NCI-H524 treated with DMSO at 0.1 percent for 48 hours (cell line): Measurements from ENCODE around the gene ENO3.
"Not testable (repeated sequence)": the region's sequence is repeated elsewhere in the genome, so short reads cannot be mapped to it uniquely, and the experiment has no call there.

Source experiments
- DNase-seq: peaks from one replicate; lab custom pipeline; 2025; lab: John Stamatoyannopoulos, UW

The ENO3 gene

DNA sequence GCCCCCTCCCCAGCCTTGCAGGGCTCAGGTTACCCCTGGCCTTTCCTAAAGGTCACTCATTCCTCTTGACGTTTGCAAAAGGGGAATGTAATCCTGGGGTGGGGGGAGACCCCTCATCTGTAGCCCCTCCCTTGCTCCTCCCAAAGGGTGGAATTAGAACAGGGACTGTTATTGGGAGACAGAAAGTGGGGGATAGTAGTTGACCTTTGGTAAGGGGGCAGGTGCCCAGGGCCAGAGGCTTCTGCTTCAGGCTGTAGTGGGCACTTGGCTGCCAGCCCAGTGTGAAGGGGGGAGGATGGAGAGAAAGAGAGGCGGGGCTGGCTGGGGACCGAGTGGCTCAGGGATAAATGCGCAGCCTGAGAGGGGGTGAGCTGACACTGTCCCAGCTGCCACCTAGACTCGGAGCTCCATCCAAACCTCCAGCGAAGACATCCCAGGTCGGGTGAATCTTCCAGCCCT lies at the start of gene ENO3:
ENO3 (plus strand) TSS at position 374 of the 459 bp plus-strand sequence. CDS start 711 bp downstream, outside the sequence.
- DNase-seq, result no peak

DNA sequence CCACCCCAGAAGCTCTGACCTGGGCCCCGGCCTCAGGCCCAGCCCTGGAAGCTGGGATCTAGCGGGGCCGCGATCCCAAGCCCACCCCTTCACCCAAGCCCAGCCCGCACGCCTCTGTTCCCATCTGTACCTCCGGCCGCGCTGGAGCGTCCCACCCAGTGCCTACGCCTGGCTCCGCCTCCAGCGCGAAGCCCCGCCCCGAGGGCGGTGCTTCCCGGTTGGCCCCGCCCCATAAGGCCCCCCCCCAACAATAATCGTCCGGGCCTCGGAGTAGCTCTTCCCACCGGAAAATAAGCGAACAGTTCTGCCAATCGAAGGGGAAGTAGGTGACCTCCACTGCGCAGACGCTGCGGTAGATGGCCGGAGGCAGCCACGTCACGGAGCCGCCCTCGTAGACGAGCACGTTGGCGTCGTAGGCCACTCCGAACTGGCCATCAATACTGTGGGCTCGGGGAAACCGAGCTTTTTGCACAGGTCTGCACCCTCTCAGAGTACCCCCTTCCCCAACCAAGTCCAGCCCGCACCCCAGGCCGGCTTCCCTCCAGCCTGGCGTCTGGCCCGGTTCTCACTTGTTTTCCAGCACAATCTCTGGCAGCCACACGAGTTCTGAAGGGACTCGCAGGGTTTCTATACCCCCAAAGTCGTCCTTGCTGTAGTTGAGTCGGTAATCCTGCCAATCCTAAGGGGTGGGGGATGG lies 49.1 kb upstream of the ENO3 start:
- DNase-seq, result no peak

DNA sequence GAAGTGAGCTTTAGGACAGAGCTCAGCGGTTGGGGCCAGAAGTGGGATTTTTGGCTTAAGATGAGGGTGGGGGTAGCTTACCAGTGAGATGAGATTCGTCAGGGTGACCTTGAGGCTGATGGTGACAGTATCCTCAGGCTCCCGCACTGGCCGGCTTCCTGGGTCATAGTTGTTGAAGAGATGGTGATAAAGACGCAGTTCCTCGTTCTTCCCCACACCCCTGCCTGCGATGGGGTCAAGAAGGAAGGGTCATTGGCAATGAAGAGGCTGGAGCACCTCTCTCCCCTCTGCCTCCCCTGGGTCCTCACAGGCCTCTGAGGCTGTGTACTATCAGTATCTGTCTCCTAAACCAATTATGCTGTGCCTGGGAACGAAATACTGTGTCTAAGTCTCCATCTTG lies 48.4 kb upstream of the ENO3 start:
- DNase-seq, result no peak

DNA sequence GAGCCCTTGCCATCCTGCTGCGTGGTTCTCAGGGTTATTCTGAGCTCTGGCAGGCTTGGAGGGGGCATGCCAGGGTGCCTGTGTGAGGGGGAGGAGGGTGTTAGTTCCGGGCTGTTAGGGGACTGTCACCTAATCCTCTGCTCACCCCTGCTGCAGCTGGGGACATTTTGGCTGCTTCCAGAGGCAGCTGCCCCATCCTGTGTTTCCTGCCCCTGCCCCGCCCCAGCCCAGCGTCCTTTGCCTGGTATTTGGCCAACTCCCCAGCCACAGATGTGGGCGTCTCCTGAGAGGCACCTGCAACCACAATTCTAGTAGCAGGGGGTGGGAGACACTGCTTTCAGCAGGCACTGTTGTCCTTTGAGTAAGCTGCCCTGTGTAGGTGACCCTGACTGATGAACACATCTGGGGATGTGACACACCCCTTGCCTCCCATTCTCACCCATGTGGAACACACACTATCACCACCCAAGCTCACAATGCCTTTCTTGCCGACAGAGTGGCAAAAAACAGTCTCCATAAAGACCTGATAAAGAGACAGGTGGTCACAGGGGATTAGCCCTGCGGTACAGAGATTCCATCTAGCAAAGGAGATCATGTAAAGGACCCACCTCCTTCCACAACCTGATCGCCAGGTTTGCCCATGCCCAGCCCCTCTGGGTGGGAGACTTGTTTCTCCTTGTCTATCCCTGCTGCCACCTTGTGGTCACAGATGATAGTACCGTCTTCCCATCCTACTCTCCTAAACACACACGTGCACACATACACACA lies 47.7 kb upstream of the ENO3 start, which contains the start of gene CHRNE:
CHRNE (minus strand) TSS at position 48 of the 768 bp plus-strand sequence; CDS start at position 13, 35 bp downstream.
- no peak for DNase-seq

DNA sequence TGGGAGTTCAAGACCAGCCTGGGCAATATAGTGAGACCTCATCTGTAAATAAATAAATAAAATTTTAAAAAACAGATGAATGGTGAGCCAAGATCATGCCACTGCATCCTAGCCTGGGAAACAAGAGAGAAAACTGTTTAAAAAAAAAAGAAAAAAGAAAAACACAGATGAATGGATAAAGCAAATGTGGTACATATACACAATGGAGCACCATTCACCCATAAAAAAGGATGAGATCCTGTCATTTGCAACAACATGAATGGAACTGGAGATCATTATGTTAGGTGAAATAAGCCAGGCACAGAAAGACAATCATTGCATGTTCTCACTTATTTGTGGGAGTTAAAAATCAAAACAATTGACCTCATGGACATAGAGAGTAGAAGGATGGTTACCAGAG lies 44.3 kb upstream of the ENO3 start:
- not testable (repeated sequence) for DNase-seq

DNA sequence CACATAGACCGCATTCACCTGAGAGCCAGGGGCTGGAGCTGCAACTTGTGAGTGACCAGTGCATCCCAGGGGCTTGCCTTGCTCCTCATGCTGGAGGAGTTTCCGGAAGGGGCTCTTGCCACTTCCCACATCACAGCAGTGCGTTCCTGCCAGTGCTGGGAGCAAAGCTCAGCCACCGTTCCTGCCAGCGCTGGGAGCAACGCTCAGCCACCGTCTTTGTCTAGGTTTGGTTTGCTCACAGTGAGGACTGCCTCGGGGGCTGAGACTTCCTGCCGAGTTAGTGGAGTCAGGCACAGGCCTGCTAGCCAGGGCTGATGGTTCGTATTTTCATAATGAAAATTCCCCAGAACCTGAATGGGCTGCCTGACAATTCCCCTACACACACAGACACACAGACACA lies 42.6 kb upstream of the ENO3 start:
- no peak for DNase-seq

DNA sequence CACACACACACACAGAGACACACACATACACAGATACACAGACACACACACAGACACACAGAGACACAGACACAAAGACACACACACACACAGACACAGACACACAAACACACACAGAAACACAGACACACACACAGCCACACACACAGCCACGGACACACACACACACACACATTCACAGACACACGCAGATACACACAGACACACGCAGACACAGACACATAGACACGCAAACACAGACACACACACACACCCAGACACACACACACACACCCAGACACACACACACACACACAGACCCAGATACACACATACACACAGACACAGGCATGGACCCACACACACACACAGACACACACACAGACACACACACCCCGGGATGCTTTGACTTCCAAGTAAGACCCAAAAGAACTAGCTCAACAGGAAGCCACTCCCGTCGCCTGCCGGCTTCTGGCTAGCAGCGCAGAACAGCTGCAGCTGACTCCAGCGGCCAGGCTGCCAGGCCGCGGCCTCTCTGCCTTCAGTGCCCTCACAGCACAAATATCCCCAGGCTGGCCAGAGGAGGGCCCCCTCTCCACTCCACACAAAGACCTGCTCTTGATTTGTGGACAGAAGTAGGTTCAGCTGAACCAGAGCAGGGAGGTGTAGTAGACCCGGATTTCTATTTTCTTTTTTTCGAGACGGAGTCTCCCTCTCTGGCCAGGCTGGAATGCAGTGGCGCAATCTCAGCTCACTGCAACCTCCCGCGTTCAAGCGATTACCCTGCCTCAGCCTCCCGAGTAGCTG lies 42.0 kb upstream of the ENO3 start:
- peak; percentile 34 for DNase-seq

DNA sequence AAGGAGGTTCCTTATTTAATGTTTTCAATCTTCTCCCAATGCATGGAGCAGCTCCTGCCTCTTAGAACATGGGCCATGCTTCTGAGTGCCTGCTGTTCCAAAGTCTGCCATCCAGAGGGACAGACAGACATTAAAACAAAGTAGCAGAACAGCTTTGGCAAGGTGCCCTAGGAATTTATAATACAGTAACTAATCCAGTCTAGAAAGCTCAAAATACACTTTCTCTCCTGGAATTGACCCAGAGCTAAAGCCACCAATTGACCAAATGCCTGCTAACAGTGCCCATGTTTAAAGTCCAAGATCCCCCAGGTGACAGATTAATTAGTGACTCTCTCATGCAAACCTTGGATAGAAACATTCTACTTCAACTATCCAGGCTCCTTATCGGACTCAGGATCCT lies 36.9 kb upstream of the ENO3 start:
- DNase-seq, result no peak

DNA sequence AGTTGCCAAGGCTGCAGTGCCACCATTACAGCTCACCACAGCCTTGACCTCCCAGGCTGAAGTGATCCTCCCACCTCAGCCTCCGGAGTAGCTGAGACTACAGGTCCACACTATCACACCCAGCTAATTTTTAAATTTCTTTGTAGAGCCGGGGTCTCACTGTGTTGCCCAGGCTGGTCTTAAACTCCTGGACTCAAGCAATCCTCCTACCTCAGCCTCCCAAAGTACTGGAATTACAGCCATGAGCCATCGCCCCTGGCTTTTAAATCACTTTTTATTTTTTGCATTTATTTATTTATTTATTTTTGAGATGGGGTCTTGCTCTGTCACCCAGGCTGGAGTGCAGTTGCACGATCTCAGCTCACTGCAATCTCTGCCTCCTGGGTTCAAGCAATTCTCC lies 36.4 kb upstream of the ENO3 start:
- not testable (repeated sequence) for DNase-seq

DNA sequence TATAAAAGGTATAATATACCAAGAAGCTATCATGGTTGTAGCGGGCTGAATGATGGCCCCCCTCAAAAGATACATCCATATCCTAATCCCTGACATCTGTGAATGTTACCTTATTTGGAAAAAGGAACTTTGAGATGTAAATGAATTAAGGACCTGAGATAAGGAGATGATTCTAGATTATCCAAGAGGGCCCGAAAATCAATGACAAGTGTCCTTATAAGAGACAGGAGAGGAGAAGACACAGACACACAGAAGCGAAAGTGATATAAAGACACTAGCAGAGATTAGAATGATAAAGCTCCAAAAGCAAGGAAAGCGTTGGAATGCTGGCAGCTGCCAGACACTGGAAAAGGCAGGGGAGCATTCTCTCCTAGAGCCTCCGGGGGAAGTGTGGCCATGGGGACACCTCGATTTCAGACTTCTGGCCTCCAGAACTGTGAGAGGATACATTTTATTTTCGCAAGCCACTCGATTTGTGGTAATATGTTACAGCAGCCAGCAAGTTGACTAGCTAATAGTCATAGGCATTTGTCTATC lies 31.3 kb upstream of the ENO3 start:
- no peak for DNase-seq

DNA sequence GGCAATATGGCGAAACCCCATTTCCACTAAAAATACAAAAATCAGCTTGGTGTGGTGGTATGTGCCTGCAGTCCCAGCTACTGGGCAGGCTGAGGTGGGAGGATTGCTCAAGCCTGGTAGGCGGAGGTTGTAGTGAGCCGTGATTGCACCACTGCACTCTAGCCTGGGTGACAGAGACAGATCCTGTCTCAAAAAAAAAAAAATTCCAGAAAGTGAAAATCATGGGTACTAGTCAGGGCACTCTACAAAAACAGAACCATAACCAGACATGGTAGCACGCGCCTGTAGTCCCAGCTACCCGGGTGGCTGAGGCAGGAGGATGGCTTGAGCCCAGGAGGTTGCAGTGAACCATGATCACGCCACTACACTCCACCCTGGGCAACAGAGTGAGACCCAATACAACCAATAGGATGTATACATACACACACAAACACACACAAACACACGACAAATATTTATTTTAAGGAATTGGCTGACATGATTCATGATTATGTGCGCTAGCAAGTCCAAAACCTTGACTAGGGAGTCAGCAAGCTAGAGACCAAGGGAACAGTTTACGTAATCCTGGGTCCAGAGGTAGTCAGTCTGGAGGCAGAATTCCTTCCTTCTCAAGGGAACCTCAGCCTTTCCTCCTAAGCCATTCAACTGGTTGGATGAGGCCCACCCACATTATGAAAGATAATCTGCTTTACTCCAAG lies 30.4 kb upstream of the ENO3 start:
- DNase-seq, result no peak

DNA sequence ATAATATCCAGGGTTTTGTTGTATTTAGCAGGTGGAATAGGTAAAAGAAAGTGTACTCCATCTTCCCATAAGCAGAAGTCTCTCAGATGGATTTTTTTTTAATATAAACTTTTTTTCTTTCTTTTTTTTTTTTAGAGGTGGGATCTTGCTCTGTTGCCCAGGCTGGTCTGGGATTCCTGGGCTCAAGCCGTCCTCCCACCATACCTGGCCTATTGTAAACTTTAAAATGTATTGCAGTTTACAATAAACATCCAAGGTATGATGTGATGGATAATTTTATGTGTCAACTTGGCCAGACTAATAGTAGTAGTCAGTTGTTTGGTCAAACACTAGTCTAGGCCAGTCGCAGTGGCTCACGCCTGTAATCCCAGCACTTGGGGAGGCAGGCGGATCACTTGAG lies 29.6 kb upstream of the ENO3 start:
- DNase-seq, result no peak

DNA sequence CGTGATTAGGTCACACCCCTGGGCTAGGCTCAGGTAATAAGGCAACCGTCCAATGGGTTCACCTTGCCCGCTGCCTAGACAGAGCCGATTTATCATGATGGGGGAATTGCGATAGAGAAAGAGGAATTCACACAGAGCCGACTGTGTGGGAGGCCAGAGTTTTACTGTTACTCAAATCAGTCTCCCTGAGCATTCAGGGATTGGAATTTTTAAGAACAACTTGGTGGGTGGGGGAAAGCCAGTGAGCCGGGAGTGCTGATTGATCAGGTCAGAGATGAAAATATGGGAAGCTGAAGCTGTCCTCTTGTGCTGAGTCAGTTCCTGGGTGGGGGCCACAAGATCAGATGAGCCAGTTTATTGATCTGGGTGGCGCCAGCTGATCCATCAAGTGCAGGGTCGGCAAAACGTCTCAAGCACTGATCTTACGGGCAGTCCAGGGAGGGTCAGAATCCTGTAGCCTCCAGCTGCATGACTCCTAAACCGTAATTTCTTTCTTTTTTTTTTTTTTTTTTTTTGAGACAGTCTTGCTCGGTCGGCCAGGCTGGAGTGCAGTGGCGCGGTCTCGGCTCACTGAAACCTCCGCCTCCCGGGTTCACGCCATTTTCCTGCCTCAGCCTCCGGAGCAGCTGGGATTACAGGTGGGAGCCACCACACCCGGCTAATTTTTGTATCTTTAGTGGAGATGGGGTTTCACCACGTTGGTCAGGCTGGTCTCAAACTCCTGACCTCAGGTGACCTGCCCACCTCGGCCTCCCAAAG lies 24.2 kb upstream of the ENO3 start:
- not testable (repeated sequence) for DNase-seq

DNA sequence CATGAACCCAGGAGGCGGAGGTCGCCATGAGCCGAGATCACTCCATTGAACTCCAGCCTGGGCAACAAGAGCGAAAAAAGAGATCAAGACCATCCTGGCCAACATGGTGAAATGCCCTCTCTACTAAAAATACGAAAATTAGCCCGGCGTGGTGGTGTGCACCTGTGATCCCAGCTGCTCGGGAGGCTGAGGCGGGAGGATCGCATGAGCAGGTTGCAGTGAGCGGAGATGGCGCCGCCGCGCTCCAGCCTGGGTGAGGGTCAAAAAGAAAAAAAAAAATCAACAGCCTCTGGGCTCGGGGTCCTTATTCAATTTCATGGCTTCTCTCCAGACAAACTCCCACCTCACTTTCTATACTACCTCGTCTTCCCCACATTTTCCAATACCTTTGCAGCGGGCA lies 22.0 kb upstream of the ENO3 start:
- no peak for DNase-seq

DNA sequence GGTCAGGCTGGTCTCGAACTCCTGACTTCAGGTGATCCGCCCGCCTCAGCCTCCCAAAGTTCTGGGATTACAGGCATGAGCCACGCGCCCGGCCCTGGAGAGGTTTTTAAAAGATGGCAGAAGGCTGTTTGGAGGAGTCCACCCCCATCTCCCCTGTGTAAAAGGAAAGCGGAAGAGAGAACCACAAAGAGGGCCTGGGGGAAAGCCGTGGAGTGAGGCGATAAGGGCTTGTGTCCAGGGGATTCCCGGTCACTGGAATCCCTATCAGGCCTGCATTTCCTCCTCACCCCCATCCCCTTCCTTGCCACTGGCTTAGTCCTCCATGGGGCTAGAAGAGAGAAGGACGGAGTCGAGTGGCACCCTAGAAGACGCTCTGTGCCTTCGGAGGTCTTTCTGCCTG lies 19.0 kb upstream of the ENO3 start, which contains the start of gene GP1BA:
GP1BA (plus strand) TSS at position 315 of the 400 bp plus-strand sequence. CDS start 328 bp downstream, outside the sequence.
- DNase-seq, result no peak

DNA sequence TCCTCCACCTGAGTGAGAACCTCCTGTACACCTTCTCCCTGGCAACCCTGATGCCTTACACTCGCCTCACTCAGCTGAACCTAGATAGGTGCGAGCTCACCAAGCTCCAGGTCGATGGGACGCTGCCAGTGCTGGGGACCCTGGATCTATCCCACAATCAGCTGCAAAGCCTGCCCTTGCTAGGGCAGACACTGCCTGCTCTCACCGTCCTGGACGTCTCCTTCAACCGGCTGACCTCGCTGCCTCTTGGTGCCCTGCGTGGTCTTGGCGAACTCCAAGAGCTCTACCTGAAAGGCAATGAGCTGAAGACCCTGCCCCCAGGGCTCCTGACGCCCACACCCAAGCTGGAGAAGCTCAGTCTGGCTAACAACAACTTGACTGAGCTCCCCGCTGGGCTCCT lies 18.2 kb upstream of the ENO3 start:
- no peak for DNase-seq

DNA sequence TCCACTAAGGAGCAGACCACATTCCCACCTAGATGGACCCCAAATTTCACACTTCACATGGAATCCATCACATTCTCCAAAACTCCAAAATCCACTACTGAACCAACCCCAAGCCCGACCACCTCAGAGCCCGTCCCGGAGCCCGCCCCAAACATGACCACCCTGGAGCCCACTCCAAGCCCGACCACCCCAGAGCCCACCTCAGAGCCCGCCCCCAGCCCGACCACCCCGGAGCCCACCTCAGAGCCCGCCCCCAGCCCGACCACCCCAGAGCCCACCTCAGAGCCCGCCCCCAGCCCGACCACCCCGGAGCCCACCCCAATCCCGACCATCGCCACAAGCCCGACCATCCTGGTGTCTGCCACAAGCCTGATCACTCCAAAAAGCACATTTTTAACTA lies 17.3 kb upstream of the ENO3 start:
- no peak for DNase-seq

DNA sequence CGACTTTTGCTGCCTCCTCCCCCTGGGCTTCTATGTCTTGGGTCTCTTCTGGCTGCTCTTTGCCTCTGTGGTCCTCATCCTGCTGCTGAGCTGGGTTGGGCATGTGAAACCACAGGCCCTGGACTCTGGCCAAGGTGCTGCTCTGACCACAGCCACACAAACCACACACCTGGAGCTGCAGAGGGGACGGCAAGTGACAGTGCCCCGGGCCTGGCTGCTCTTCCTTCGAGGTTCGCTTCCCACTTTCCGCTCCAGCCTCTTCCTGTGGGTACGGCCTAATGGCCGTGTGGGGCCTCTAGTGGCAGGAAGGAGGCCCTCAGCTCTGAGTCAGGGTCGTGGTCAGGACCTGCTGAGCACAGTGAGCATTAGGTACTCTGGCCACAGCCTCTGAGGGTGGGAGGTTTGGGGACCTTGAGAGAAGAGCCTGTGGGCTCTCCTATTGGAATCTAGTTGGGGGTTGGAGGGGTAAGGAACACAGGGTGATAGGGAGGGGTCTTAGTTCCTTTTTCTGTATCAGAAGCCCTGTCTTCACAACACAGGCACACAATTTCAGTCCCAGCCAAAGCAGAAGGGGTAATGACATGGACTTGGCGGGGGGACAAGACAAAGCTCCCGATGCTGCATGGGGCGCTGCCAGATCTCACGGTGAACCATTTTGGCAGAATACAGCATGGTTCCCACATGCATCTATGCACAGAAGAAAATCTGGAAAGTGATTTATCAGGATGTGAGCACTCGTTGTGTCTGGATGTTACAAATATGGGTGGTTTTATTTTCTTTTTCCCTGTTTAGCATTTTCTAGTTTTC lies 16.5 kb upstream of the ENO3 start:
- no peak for DNase-seq

DNA sequence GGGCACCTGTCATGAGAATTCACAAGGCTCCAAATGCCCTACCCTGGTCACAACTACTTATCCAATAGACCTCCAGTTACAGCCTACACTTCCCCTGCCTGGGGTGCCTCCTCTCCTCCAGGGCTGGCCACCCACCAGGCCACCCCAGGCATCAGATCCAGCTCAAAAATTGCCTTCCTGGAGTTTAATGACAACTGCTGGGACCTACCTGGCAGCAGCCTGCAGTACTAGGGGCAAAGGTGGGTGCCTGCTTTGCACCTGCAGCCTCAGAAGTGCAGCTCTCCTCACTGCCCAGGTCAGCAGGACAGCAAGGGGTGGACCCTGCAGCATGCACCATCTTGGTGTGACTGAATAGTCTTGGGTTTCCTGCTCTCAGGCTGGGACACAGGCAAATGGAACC lies 15.3 kb upstream of the ENO3 start:
- no peak for DNase-seq

DNA sequence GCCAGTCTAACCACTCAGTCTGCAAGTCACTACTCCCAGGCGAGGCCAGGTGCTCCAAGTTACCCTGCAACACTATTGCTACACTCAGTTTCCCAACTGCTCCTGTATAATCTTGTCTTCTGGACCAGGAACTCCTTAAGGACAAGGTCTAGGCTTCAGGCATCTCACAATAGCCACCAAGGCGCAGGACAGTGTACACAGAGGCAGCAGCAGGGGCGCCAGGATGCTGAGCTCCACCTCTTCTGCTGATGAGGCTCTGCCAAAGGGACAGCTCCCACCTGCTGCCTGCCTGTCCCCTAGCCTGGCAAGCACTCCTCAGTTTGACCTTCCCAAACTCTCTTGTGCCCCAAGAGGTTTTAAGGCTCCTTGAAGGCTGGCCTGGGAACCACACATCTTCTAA lies 14.5 kb upstream of the ENO3 start:
- no peak for DNase-seq
